KOPT-K1 (cell line): ENCODE measurements around the gene UNC5C.

Experiments used
- H3K27ac ChIP-seq: fragments of 200-600 bp; sonication (generic); 2 replicates; pipeline ENCODE4 v1.5.1; 2016; ENCODE audit warnings: antibody characterized with exemption, mild to moderate bottlenecking, low read depth, low read length; ENCODE audit not compliant: poor library complexity, severe bottlenecking
- H3K36me3 ChIP-seq: fragments of 200-600 bp; sonication (generic); 2 replicates; pipeline ENCODE4 v1.5.1; 2017; ENCODE audit warnings: antibody characterized with exemption, mild to moderate bottlenecking, low read length, moderate library complexity; ENCODE audit not compliant: insufficient read depth
- H3K9me3 ChIP-seq: fragments of 200-600 bp; sonication (generic); 2 replicates; pipeline ENCODE4 v1.5.1; 2017; ENCODE audit warnings: antibody characterized with exemption, low read length, mild to moderate bottlenecking; ENCODE audit not compliant: insufficient read depth, poor library complexity, severe bottlenecking

The UNC5C gene

DNA sequence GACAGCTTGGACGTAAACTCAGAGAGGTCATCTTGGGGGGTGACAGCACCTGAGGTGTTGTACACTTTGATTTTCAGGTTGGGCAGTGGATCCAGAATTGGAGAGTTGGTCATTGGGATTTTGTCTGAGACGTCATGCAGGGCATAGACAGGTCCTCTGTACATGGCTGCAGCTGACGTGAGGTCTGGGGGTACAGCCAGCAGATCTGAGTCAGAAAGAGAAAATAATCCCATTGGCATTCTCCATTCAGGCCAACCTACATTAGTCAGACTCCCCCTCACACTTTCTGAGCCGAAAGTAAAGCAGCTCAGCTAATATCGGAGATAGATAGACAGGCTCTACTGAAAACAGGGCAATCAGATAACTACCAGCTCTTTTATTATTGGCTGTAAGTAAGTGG is 329.7 kb downstream of the UNC5C start:
- no peaks in the 10 kb centered on the region for H3K9me3 ChIP-seq
- H3K36me3 ChIP-seq = no peaks in the 10 kb centered on the region
- no peak overlapping the region for H3K27ac ChIP-seq

DNA sequence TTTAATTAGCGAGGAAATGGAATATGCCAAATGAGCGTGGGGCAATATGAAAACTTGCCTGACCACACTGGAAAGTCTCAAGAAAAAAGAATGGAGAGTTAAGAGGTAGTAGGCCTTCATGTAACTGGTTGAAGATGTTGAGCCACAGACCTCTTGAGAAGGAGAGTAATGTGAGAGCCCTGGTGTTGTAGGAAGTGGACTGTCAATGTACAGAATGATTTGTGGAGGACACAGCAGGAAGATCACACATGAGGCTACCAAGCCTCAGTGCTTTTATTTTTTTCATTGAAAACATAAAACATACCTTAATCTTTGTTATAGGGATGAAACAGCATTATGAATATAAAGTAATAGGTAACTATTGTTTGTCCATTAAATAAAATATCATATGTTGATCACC is 331.6 kb downstream of the UNC5C start:
- no peak overlapping the region for H3K27ac ChIP-seq
- H3K9me3 ChIP-seq = no peaks in the 10 kb centered on the region
- no peaks in the 10 kb centered on the region for H3K36me3 ChIP-seq

DNA sequence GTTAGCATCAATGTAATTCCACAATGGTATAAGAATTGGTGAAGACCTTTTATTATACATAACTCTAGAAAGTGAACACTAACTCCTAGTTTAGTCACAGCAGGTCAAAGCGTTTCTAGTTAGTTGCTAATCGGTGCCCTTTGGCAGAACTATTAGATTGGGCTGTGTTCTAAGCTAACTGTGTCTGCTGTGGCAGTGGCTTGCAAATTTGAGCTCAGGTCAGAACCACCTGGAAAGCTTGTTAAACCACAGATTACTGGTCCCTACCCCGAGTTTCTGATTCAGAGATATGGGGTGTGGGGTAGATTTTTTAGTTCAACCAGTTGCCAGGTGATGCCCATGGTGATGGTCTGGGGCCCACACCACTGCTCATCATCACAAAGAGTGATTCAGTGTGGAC is 332.1 kb downstream of the UNC5C start:
- Histone ChIP-seq H3K36me3 (no peaks in the 10 kb centered on the region), H3K9me3 (no peaks in the 10 kb centered on the region), H3K27ac (no peak overlapping the region)

DNA sequence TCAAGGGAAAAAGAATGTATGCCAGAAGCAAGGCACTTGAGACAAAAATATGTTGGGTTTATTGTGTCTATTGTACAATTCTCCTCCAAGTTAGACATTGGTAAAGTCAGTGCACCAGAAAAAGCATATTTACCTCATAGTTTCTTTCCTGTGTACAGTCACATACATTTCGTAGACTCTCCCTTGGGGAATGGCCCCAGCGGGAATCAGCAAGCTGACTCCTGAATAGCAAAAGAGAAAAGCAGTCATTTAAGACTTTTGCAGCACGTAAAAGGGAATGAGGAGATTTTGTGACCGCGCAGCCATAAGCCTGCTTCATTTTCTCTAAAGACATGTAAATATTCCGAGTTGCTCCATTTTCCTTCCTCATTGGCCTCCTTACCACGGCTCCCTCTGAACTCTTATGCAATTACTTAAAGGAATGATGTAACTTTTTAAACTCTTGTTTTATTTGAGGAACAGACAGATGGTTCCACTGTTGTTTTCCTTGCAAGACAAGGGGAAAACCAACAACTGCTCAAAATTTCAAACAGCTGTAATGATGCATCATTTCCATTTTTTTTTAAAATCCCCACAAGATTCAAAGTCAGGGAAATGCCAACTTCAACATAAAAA is 332.7 kb downstream of the UNC5C start:
- Histone ChIP-seq H3K9me3 (no peaks in the 10 kb centered on the region), H3K36me3 (no peaks in the 10 kb centered on the region), H3K27ac (no peak overlapping the region)

DNA sequence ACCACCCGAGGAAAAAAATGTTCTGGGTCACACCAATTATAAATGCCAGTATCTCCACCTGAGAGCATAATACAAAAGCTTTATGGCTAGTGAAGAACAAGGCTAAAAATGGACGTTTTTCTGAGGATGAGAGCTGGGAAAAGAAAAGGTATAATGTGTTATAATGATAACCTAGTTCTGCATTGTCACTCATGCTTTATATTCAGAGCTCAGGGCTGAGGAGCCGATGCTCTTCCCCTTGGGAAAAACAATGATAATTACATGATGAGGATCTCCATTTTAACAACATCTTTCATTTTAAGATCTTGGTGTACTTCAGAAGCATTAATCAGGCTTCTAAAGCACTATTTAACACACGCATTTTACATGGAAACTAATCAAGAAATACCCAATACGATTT is 333.7 kb downstream of the UNC5C start:
- H3K36me3 ChIP-seq = no peaks in the 10 kb centered on the region
- no peak overlapping the region for H3K27ac ChIP-seq
- H3K9me3 ChIP-seq = no peaks in the 10 kb centered on the region

DNA sequence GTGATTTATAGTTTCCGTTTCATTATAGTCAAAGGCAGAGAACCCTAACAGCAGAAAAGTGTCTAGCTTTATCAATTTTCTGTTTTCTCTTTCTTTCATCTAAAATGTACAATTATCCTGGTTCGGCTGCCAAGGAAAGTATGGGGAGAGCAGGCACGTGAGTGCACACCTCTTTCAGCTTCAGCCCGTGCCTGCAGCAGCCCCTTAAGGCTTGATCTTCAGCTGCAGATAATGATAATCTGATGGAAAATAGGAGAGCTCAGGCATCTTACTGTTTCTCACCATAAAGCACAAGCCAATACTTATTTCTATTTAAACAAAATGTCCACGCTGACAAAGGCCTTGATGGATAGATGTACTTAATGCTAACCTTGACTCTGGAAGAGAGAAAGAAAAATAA is 334.4 kb downstream of the UNC5C start:
- Histone ChIP-seq H3K27ac (no peak overlapping the region), H3K9me3 (no peaks in the 10 kb centered on the region), H3K36me3 (no peaks in the 10 kb centered on the region)

DNA sequence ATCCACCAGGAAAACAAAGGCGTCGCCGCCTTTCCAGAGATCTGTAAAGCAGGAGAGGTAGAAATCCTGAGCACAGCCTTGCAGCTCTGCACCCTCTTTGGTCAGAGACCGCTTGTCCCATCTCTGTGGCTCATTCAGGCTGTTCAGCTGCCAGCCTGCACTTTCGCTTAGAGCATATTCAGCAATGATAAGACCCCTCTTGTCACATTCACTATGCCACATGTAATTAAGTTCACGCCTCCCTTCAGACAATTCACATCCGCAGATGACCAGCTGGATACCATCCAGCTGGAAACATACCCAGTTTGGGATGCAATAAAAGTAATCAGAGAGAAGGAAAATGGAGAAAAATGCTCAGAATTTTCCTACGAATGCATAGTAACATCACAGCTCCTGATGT is 335.4 kb downstream of the UNC5C start:
- Histone ChIP-seq H3K36me3 (no peaks in the 10 kb centered on the region), H3K27ac (no peak overlapping the region)

DNA sequence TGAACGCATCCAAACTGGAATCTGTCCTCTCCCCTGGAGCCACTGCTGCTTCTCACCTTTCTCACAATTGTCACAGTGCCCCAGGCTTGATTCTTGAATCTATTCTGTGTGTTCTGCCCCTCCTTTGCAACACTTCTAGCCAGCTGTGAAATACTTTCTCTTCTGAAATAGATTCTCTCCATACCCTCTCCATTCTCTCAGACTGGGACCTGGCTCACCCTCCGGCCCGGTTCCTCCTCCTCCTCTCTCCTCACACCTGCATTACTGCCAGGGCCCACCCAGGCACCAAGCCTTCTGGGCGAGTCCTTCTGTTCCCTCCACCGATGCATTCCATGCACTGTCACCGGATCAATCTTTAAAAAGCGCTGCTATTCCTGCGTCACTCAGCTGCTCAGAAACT is 336.1 kb downstream of the UNC5C start:
- H3K9me3 ChIP-seq = no peaks in the 10 kb centered on the region
- H3K36me3 ChIP-seq = no peaks in the 10 kb centered on the region
- H3K27ac ChIP-seq = no peak overlapping the region

More for the DNA sequence above, 335.4 kb downstream of the UNC5C start:
- H3K9me3 ChIP-seq = no peaks in the 10 kb centered on the region

DNA sequence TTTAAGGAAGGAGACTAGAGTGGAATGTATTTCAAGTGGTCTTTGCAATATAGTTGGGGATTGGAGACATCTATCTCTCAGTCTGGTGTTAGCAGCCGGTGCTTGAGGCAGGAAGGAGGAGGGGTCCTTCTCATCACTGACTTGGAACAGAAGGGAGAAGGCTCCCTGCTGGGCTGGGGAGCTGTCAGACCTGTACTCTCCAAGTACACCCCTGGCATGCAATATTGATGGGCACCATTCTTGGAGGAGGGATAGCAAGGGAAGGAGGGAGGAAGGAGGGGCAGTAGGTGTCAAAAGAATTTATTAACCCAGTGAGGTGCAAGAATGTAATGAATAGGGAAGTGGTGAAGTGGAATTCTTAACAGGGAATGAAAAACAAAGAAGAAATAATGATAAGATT is 338.8 kb downstream of the UNC5C start:
- no peak overlapping the region for H3K27ac ChIP-seq
- no peaks in the 10 kb centered on the region for H3K36me3 ChIP-seq
- no peaks in the 10 kb centered on the region for H3K9me3 ChIP-seq

DNA sequence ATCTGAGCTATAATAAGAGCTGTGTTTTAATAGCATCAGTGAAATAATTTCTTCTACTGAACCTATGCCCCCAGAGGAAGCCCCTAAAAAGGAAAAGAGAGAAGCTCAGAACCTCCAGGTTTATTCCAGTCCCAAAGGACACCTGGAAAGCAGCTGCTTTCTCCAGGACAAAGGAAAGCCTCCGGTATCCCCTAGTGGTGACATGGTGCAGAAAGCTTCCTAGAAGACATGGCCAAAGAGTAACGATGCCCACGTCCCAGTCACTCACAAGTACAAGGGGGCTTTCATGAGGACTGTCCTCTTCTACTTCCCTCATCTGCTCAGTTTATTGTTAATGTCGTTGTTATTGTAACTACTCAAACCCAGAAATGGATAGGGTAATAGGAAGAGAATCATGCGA is 343.9 kb downstream of the UNC5C start:
- Histone ChIP-seq H3K9me3 (no peaks in the 10 kb centered on the region), H3K36me3 (no peaks in the 10 kb centered on the region)

DNA sequence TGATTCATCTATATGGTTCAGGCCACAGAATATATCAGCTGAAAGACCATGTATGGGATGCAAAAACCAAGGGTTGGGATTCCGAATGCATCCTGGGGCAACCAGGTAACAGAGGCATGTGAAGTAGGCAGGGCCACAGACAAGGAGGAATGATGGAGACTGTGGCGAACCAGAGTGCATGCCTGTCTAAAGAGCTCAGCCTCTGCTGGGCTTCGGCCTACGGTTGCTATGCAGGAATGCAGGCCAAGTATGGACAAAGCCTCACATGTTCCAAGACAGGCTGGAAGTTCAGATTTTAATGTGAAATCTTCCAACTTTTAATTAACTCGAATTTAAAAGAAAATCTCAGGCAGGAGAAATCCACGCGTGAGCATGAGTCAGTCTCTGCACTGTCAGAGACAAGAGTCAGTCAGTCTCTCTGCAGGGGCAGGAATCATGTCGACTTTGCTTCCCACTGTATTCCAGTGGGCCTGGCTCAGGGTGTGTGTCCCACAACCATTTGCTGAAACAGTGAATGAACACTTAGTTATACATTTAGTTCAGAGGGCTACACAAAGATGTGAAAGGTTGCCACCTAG is 344.4 kb downstream of the UNC5C start:
- Histone ChIP-seq H3K27ac (no peak overlapping the region), H3K36me3 (no peaks in the 10 kb centered on the region), H3K9me3 (no peaks in the 10 kb centered on the region)

More for the DNA sequence above, 343.9 kb downstream of the UNC5C start:
- no peak overlapping the region for H3K27ac ChIP-seq

DNA sequence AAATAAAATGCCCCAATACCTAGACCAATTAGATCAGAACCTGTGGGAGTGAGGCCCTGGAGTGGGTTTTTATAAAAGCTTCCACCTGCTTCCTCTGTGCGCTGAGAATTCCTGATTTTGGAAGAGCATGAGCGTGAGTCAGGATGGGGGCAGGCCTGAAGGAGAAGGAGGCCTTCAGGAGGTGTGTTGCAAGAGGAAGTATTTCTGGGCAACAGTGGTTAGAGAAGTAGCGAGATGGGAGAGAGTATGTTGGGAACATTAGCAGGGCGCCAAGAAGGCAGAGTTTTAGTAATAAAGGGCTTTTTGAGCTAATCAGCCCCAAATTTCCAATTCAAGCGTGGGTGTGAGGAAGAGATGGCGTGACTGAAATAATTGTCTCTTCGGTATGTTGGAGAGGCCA is 349.8 kb downstream of the UNC5C start:
- Histone ChIP-seq H3K27ac (no peak overlapping the region), H3K9me3 (no peaks in the 10 kb centered on the region), H3K36me3 (no peaks in the 10 kb centered on the region)

DNA sequence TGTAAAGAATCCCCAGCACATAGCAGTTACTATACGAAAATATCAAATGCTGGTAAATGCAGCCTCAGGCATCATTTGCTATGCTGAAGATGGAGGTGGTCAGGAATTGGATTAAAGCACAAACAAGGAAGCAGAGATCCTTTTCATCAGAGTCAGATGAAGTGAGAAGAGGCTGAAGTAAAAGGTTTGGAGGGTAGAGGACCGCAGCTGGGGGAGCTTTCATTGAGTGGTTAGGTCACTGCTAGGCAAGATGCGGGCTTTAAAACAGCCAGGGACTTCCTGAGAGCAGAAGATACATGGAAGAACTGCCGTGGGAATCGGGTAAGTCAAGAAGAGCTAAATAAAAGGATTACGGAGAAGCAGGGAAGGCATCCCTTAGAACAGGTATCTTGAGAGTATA is 351.4 kb downstream of the UNC5C start:
- H3K9me3 ChIP-seq = no peaks in the 10 kb centered on the region
- H3K36me3 ChIP-seq = no peaks in the 10 kb centered on the region
- H3K27ac ChIP-seq = no peak overlapping the region

DNA sequence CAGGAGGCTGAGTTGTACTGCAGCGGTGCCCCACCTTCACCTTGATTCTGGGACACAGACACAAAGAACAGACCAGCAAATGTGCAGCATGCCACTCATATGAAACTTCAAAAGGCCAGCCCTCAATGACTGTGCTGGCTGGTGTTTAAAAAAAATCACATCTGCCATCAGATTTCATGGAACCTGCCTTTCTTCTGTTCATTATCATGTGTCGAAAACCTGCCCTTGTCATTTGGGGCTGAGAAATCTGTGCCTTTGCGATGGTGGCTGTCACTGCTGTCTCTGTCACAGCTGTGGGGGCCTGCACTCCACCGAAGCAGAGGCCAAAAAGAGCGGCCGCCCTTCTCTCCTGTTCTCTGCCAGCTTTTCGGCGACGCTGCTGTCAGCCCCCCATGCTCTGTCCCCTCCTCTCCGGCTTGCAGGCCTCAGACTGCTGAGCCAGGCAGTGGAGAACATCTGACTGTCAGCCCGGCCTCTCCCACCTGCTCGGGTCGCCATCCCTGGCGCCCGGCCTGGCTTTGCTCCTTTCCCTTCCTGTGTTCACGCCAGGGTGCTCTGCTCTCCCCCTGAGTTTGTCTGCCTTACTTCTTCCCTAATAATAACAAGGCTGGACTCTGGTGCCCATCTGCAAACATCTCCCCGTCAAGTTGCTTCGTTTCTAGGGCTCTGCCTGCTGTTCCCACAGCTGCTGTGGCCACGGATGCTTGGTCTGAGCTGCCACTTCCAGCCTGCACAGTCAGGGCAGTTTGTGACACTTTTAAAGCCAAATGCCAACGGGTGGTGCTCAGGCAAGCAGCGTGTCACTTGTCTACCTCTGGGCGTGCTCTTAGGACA is 355.2 kb downstream of the UNC5C start:
- Histone ChIP-seq H3K36me3 (no peaks in the 10 kb centered on the region), H3K9me3 (no peaks in the 10 kb centered on the region), H3K27ac (no peak overlapping the region)

DNA sequence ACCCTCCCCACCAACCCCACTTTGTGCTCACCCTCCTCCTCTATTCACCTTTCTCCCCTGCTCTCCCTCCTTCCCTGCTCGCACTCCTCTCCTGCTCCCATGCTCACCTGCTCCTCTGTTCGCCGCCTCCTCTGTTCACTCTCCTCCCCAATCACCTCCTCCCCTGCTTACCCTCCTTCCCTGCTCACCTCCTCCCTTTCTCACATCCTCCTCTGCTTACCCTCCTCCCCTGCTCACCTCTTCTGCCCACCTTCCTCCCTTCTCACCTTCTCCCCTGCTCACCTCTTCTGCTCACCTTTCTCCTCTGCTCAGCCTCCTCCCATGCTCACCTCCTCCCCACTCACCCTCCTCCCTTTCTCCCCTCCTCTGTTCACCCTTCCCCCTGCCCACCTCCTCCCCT is 357.2 kb downstream of the UNC5C start:
- Histone ChIP-seq H3K36me3 (no peaks in the 10 kb centered on the region), H3K9me3 (no peaks in the 10 kb centered on the region), H3K27ac (no peak overlapping the region)
